ENCODE data around the gene POTEG.
"Not testable (repeated sequence)": the region's sequence is repeated elsewhere in the genome, so short reads cannot be mapped to it uniquely, and the experiment has no call there.

Gene POTEG

GRCh38 chr14:19434241-19434640 is at the start of gene POTEG:
POTEG (minus strand) TSS chr14:19434341; CDS start chr14:19434289, 52 bp downstream.
- not testable (repeated sequence) for DNase-seq

GRCh38 chr14:19482093-19482492 is 48.0 kb upstream of the POTEG start:
- DNase-seq, result not testable (repeated sequence)

- not testable (repeated sequence) for DNase-seq
Observed at GRCh38 chr14:19481421-19481820, 47.3 kb upstream of the POTEG start.

GRCh38 chr14:19480491-19480890 is 46.4 kb upstream of the POTEG start:
- not testable (repeated sequence) for DNase-seq

- DNase-seq, result not testable (repeated sequence)
Observed at GRCh38 chr14:19445761-19446160, 11.6 kb upstream of the POTEG start.

- DNase-seq, result not testable (repeated sequence)
Observed at GRCh38 chr14:19439826-19440225, 5.7 kb upstream of the POTEG start.

- DNase-seq, result not testable (repeated sequence)
Observed at GRCh38 chr14:19439219-19439618, 5.1 kb upstream of the POTEG start.

GRCh38 chr14:19437126-19437443 is 2.9 kb upstream of the POTEG start:
- DNase-seq, result not testable (repeated sequence)

GRCh38 chr14:19436311-19437125 is 2.4 kb upstream of the POTEG start:
- not testable (repeated sequence) for DNase-seq

- DNase-seq, result not testable (repeated sequence)
Observed at GRCh38 chr14:19435852-19436251, 1.7 kb upstream of the POTEG start.

GRCh38 chr14:19434891-19435290 is 750 bp upstream of the POTEG start:
- DNase-seq, result not testable (repeated sequence)

- DNase-seq, result not testable (repeated sequence)
Observed at GRCh38 chr14:19433765-19434164, 376 bp downstream of the POTEG start.

- not testable (repeated sequence) for DNase-seq
Observed at GRCh38 chr14:19408519-19408918, 25.6 kb downstream of the POTEG start.

- DNase-seq, result not testable (repeated sequence)
Observed at GRCh38 chr14:19402097-19402496, 32.0 kb downstream of the POTEG start.

GRCh38 chr14:19394727-19395126 is 39.4 kb downstream of the POTEG start:
- not testable (repeated sequence) for DNase-seq

- not testable (repeated sequence) for DNase-seq
Observed at GRCh38 chr14:19390230-19390629, 43.9 kb downstream of the POTEG start.

- DNase-seq, result not testable (repeated sequence)
Observed at GRCh38 chr14:19388741-19389140, 45.4 kb downstream of the POTEG start.

GRCh38 chr14:19386996-19387395 is 47.1 kb downstream of the POTEG start:
- not testable (repeated sequence) for DNase-seq

- DNase-seq, result not testable (repeated sequence)
Observed at GRCh38 chr14:19386309-19386708, 47.8 kb downstream of the POTEG start.

GRCh38 chr14:19384088-19384781 is 49.9 kb downstream of the POTEG start:
- not testable (repeated sequence) for DNase-seq

GRCh38 chr14:19383008-19383584 is 51.0 kb downstream of the POTEG start:
- not testable (repeated sequence) for DNase-seq

- DNase-seq, result not testable (repeated sequence)
Observed at GRCh38 chr14:19380137-19380536, 54.0 kb downstream of the POTEG start.

Data from anterior cingulate cortex (tissue), 58 donors.